GM12872 (cell line): ENCODE measurements around the gene B4GALT1.

Source experiments
- TF ChIP-seq, protein P1 (sequence below): IDR thresholded peaks from 3 replicates; pipeline ENCODE4 v1.5.1; 2011; ENCODE audit warnings: low read depth, mild to moderate bottlenecking, low read length, moderate library complexity; ENCODE audit not compliant: insufficient read depth

The B4GALT1 gene

GRCh38 chr9:33105504-33105903 is 61.6 kb downstream of the B4GALT1 start:
- TF ChIP-seq, protein P1, sequence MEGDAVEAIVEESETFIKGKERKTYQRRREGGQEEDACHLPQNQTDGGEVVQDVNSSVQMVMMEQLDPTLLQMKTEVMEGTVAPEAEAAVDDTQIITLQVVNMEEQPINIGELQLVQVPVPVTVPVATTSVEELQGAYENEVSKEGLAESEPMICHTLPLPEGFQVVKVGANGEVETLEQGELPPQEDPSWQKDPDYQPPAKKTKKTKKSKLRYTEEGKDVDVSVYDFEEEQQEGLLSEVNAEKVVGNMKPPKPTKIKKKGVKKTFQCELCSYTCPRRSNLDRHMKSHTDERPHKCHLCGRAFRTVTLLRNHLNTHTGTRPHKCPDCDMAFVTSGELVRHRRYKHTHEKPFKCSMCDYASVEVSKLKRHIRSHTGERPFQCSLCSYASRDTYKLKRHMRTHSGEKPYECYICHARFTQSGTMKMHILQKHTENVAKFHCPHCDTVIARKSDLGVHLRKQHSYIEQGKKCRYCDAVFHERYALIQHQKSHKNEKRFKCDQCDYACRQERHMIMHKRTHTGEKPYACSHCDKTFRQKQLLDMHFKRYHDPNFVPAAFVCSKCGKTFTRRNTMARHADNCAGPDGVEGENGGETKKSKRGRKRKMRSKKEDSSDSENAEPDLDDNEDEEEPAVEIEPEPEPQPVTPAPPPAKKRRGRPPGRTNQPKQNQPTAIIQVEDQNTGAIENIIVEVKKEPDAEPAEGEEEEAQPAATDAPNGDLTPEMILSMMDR = no peak

- TF ChIP-seq, protein P1 = no peak
These were observed 62.7 kb downstream of the B4GALT1 start for GRCh38 chr9:33104401-33104800.

- TF ChIP-seq, protein P1 = peak; percentile 24; the same call in 1 of the 3 replicates
These were observed 63.4 kb downstream of the B4GALT1 start for GRCh38 chr9:33103501-33104281.

GRCh38 chr9:33102551-33103210 is 64.5 kb downstream of the B4GALT1 start:
- TF ChIP-seq, protein P1 = no peak

GRCh38 chr9:33101104-33101951 is 65.8 kb downstream of the B4GALT1 start:
- TF ChIP-seq, protein P1 = no peak

- TF ChIP-seq, protein P1 = no peak
These were observed 67.4 kb downstream of the B4GALT1 start for GRCh38 chr9:33099754-33100153.

DNA sequence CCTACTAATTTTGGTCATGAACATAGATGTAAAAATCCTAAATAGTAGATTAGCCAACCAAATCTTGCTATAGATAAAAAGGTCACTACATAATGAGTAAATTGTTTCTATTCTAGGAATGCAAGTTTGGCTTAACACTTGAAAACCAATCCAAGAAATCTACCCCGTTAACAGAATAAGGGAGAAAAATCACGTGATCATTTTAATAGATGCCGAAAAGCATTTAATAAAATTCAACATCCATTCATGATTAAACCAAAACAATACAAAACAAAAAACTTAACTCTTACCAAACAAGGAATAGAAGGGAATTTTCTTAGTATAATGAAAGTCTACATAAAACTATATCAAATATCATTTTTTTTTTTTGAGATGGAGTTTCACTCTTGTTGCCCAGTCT is 69.9 kb downstream of the B4GALT1 start:
- TF ChIP-seq, protein P1 = no peak
